SU-DHL-6 (cell line): Measurements from ENCODE around the gene MIA3.

Experiments
- EZH2phosphoT487 ChIP-seq: fragments of 200-600 bp; sonication (generic), shearing (Covaris generic); conservative IDR thresholded peaks from 2 replicates; pipeline ENCODE4 v1.6.1; 2018; ENCODE audit warnings: mild to moderate bottlenecking, antibody characterized with exemption, low read length, moderate library complexity, mixed read lengths
- TF ChIP-seq, protein P1 (sequence below): fragments of 200-600 bp; sonication (generic); IDR thresholded peaks from one replicate; pipeline ENCODE4 v1.5.1; 2017; ENCODE audit warnings: antibody characterized with exemption, mild to moderate bottlenecking, low read length, moderate library complexity; ENCODE audit not compliant: insufficient read depth, poor library complexity, severe bottlenecking

DNA sequence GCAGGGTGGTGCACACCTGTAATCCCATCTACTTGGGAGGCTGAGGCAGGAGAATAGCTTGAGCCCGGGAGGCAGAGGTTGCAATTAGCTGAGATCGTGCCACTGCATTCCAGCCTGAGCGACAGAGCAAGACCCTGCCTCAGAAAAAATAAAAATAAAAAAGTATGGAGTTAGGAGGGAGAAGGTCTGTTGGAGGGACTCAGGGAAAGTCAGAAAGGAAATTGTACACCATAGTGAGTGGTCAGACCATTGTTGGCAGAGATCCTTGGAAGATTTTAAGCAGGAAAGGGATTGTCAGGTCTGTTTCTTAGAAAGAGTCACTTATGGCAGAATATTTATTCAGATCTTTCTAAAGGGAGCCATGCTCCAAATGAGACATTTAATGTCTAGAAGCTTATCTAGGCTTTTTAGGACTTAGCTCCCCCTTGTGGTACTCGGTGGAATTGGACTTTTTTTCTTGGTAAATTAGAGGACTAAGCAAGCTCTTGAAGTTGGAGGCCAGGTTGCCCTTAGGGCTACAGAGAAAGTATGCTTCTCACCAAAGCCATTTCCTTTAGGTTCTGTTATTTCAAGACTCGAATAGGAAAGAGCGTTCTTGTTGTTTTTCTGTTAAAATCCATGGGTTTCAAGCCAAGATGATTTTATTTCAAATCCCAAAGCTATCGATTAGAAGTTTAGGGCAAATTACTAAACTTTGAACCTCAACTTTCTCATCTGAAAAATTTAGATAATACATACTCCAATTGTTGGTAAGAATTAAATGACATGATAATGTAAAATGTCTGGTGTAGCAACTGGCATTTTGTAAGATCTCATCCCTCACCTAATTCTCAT is 16.5 kb downstream of the MIA3 start:
- TF ChIP-seq, protein P1, sequence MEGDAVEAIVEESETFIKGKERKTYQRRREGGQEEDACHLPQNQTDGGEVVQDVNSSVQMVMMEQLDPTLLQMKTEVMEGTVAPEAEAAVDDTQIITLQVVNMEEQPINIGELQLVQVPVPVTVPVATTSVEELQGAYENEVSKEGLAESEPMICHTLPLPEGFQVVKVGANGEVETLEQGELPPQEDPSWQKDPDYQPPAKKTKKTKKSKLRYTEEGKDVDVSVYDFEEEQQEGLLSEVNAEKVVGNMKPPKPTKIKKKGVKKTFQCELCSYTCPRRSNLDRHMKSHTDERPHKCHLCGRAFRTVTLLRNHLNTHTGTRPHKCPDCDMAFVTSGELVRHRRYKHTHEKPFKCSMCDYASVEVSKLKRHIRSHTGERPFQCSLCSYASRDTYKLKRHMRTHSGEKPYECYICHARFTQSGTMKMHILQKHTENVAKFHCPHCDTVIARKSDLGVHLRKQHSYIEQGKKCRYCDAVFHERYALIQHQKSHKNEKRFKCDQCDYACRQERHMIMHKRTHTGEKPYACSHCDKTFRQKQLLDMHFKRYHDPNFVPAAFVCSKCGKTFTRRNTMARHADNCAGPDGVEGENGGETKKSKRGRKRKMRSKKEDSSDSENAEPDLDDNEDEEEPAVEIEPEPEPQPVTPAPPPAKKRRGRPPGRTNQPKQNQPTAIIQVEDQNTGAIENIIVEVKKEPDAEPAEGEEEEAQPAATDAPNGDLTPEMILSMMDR = peak; percentile 65
- no peak for TF ChIP-seq EZH2phosphoT487
